ENCODE data around the gene TCHHL1.

- TF ChIP-seq GATA3 (IDR thresholded peaks at IDR 0.05; ENCODE audit: low read depth, low read length) (no peak), GATA2 (IDR thresholded peaks at IDR 0.05; ENCODE audit: low read depth, low read length) (no peak)
Measured at GRCh38 chr1:152043870-152044269, 45.0 kb downstream of the TCHHL1 start.

Data from SH-SY5Y (cell line).